ENCODE results near the gene PIP4K2B.
A peak's percentile ranks its signal among the peaks of the same experiment; 100 is the strongest.
"Not testable (repeated sequence)": the region's sequence is repeated elsewhere in the genome, so short reads cannot be mapped to it uniquely, and the experiment has no call there.

PIP4K2B gene

GRCh38 chr17:38799501-38800236, at the start of gene PIP4K2B:
TSS of gene PIP4K2B (minus strand) at chr17:38799556. CDS start at chr17:38799424, 132 bp downstream.
- peak; percentile 73 for DNase-seq

GRCh38 chr17:38848557-38848891, 49.2 kb upstream of the PIP4K2B start:
- DNase-seq = no peak

- no peak for DNase-seq
These were observed 45.0 kb upstream of the PIP4K2B start for GRCh38 chr17:38844261-38844757.

DNA sequence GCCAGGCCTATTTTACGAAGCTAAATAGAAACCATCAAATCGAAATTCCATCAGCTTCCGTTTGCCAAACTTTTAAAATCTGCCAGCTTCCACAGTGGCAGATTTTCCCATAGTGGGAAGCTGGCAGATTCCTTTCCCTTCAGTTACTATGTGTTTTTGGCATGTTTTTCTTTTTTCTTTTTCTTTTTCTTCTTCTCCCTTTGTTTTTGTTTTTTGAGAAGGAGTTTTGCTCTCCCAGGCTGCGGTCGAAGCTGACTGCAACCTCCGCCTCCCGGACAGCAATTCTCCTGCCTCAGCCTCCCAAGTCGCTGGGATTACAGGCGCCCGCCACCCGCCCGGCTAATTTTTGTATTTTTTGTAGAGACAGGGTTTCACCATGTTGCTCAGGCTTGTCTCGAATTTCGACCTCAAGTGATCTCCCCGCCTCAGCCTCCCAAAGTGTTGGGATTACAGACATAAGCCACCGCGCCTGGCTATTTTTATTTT, 26.4 kb upstream of the PIP4K2B start:
- DNase-seq = no peak

DNA sequence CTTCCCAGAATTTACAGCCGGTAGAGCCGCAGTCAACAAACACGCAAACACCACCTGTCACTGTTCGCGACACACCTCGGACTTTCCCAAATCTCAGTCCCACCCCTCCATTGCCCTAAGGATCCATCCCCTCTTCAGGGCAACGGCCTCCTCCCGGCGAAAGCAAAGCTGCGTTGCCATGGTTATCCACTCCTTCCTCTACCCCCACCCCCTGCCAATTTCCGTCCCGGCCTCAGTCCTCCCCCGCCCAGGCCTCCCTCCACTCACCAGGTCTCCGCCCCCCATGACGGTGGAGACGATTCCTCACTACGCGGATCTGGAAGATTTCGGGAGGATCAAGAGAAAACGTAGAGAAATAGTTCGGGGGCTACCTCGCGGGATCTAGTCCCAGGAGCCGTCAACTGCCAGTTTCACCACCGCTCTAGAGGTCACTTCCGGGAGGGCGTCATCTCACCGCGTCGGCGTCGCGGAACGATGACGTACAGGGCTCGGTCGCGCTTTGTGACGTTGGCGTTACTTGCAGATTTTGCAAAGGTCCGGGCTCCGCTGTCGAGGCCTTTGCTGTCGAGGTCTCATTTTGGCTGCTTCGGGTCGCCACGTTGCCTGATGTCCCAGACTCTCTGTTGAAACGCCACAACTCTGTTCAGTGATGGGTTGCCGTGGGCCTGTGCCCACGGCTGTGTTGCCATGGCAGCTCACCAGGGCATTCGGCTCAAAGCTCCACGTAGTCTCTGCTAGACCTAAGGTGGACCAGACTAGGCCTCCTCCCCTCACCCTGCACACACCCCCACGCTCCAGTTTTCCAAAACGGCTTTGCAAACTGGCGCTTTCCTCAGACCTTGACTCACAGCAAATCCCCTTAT, 25.8 kb upstream of the PIP4K2B start, which contains the start of gene CWC25:
TSS of gene CWC25 (minus strand) at position 423 of the 863 bp plus-strand sequence. CDS start at position 285, 138 bp downstream.
- DNase-seq = peak; percentile 96

GRCh38 chr17:38815576-38816193, 16.3 kb upstream of the PIP4K2B start:
- no peak for DNase-seq

- no peak for DNase-seq
These were observed 10.5 kb upstream of the PIP4K2B start for GRCh38 chr17:38809828-38810227.

DNA sequence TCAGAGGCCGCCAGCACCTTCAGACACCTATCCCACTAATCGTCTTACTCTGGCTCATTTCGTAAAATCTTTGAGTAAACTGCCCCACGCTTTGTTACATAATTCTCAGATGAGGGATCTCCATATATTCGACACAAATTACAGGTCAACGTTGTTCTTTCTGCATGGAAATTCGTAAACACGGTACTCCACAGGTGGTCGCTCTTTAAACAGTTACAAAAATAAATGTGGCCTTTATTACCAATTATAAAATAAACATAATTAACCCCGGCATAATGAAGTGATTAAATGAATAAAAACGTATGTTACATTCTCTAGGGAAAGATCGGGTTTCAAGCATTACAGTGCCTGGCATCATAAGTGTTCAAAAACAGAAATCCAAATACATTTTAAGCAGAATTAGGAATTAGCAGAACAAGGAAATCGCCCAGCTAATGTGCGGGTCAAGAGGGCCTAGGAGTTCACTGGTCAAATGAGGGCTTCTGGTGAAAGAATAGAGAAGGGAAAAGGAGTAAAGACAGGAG, 943 bp upstream of the PIP4K2B start:
- DNase-seq = no peak

GRCh38 chr17:38798614-38799500, 499 bp downstream of the PIP4K2B start:
- DNase-seq = peak; percentile 41

DNA sequence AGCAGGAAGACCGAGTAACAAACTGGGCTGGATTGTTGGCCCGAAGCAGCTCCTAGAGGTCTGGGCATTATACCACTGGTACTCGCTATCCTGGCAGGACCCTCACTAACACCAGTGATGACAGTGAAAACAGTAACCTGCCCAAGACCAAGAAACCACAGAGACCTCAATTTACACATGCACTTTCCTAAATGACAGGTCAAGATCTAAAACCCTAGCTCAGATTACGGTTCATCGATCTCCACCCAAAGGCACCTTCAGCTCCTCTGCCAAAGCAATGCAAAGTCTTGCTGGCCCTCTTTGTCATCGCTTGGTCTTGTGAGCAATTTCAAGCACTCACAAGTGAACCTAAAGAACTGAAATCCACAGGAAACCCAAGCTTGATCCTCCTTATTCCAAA, 1.5 kb downstream of the PIP4K2B start:
- no peak for DNase-seq

DNA sequence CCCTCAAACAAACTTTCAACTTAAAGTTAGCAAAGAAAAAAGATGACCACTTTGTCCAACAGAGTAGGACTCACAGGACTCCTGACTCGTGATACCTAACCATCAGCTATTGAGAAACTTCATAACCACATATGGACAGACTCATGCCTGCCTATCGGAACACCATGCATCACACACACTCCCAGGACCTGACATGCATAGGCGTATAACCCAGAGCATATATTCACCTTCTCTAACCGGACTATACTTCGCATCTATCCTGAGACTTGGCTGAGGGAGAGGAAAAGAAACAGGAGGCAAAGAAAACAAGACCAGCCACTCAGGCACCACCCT, 2.2 kb downstream of the PIP4K2B start:
- no peak for DNase-seq

DNA sequence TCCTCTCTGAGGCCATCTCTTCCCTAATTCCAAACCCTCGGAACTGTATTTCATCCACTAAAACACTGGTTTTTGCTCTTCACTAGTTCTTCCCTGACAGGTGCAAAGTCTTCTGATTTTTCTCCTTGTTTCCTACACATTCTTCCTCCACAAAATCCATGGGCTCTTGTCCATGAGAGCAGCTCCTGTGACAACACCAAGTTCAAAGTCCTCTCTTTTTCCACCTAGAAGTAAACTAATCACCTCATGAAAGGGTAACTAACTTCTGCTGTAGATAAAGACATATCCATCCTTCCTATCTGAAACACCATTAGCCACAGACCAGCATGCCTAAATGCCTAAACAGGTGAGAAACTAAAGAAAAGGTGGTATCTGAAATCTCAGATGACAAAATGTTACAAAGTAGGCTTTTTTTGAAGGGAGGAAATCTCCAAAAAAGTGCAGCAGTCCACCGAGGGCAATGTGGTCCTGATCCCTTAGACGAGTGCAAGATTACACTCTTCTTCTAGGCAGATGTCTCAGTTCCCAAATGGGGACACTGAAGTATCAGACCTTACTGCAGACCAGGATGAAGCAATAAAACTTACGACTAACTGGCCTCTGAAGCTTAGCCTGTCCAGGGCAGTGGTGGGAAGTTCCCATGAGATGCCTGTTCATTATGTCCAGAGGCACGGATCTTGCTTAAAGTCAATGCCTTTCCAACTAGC, 2.8 kb downstream of the PIP4K2B start:
- DNase-seq = no peak

DNA sequence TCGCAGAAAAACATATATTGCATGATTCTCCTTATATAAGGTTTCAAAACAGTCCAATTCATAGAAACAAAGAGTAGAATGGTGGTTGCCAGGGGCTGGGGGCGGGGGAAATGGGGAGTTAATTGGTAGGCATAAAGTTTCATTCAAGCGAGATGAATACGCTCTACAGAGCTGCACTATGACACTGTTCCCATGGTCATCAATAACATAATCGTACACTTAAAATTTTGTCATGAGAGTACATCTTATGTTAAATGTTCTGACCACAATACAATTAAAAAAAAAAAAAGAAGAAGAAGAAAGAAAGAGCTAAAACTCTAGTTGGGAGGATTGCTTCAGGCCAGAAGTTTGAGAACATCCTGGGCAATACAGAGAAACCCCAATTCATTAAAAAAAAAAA, 5.1 kb downstream of the PIP4K2B start:
- DNase-seq = no peak

DNA sequence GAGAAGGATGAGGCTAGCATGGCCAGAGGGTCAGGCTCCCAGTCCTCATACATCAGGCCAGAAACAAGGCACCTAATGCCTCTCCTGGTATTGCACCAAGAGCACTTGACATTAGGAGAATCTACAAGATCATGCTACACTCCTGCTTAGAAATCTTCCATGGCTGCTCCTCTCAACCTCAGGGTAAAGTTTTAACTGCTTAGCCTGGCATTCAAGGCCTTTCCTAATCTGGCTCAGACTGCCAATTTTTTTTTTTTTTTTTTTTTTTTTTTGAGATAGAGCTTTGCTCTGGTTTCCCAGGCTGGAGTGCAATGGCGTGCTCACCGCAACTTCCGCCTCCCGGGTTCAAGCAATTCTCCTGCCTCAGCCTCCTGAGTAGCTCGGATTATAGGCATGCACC, 8.2 kb downstream of the PIP4K2B start:
- no peak for DNase-seq

- not testable (repeated sequence) for DNase-seq
These were observed 9.1 kb downstream of the PIP4K2B start for GRCh38 chr17:38790148-38790707.

DNA sequence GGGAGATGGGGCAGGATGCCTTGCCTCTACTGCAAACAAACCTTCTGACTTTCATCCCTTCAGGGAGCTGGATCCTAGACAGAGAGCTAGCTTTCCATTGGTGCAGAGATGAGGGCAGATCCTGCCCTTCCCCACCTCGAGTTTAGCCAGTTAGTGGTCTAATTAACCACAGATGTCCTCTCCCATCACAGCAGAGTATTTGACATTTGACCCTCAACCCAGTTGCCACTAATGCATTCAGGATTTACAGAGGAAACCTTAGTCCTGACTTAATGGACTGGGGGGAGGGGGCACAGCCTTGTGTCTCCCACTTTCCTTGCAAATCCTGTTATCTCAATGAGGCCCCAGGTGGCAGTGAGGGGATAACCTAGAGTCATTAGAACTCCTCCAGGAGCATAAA, 10.2 kb downstream of the PIP4K2B start:
- no peak for DNase-seq

DNA sequence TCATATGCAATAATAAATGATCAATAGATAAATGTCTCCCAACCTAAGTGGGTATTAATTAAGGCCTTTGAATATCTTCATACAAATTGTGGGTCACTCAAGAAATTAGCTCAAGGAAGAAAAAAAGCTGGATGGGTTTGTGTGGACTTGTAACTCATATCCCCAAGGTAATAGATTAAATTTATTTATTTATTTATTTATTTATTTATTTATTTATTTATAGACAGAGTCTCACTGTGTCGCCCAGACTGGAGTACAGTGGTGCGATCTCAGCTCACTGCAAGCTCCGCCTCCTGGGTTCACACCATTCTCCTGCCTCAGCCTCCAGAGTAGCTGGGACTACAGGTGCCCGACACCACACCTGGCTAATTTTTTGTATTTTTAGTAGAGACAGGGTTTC, 11.4 kb downstream of the PIP4K2B start:
- not testable (repeated sequence) for DNase-seq

- DNase-seq = no peak
These were observed 13.0 kb downstream of the PIP4K2B start for GRCh38 chr17:38786372-38786771.

- DNase-seq = no peak
These were observed 16.1 kb downstream of the PIP4K2B start for GRCh38 chr17:38783227-38783626.

- no peak for DNase-seq
These were observed 19.2 kb downstream of the PIP4K2B start for GRCh38 chr17:38779965-38780752.

Measured in activated CD4-positive, alpha-beta T cell treated with anti-CD3 and anti-CD28 coated beads, Interleukin-2, amount 50 U/mL, for 1 hour (primary cell).